HepG2 (cell line): ENCODE data around the gene GSK3A. TPM values are rescaled to one million over a fixed set of nuclear protein-coding genes. Genes with fewer than 3 reads are reported as not detected.

ENCODE experiments used
- ARNTL ChIP-seq: sonication (generic); formaldehyde crosslinking; IDR thresholded peaks from 2 replicates; pipeline ENCODE4 v1.4.0; 2020; ENCODE audit warnings: mild to moderate bottlenecking, missing genetic modification reagents
- CENPBD1 ChIP-seq: sonication (generic); formaldehyde crosslinking; IDR thresholded peaks from 2 replicates; pipeline ENCODE4 v1.8.0; 2022; ENCODE audit warnings: missing genetic modification reagents, low read depth, mild to moderate bottlenecking, borderline replicate concordance
- FOXM1 ChIP-seq: sonication (generic); formaldehyde crosslinking; IDR thresholded peaks from 2 replicates; pipeline ENCODE4 v1.5.0; 2020; ENCODE audit warnings: missing genetic modification reagents
- GATA4 ChIP-seq: sonication (generic); IDR thresholded peaks from 2 replicates; pipeline ENCODE4 v1.6.1; 2016; ENCODE audit warnings: antibody characterized with exemption, low read depth, borderline replicate concordance
- HNRNPUL1 ChIP-seq: fragments of 200-400 bp; formaldehyde crosslinking; IDR thresholded peaks from 2 replicates; pipeline ENCODE4 v1.6.1; 2017; ENCODE audit warnings: low read depth, mild to moderate bottlenecking, low read length, moderate library complexity
- JUNB ChIP-seq: sonication (generic); formaldehyde crosslinking; IDR thresholded peaks from 2 replicates; pipeline ENCODE4 v1.8.0; 2022; ENCODE audit warnings: missing genetic modification reagents, mild to moderate bottlenecking, borderline replicate concordance
- MYC ChIP-seq: sonication (generic); formaldehyde crosslinking; IDR thresholded peaks from 2 replicates; pipeline ENCODE4 v1.9.0; 2021; ENCODE audit warnings: missing genetic modification reagents, borderline replicate concordance
- RBFOX2 ChIP-seq: fragments of 200-400 bp; formaldehyde crosslinking; IDR thresholded peaks from 2 replicates; pipeline ENCODE4 v1.6.1; 2017; ENCODE audit warnings: low read depth, mild to moderate bottlenecking, low read length
- U2AF2 ChIP-seq: fragments of 200-400 bp; formaldehyde crosslinking; IDR thresholded peaks from 2 replicates; pipeline ENCODE4 v1.6.1; 2017; ENCODE audit warnings: low read depth, mild to moderate bottlenecking, low read length
- ZBTB25 ChIP-seq: IDR thresholded peaks from 2 replicates; pipeline ENCODE4 v1.6.1; 2018; ENCODE audit warnings: missing genetic modification reagents
- ZFP36L2 ChIP-seq: sonication (generic); formaldehyde crosslinking; IDR thresholded peaks from 2 replicates; pipeline ENCODE4 v1.4.0; 2020; ENCODE audit warnings: missing genetic modification reagents
- ZNF101 ChIP-seq: sonication (generic); formaldehyde crosslinking; IDR thresholded peaks from 2 replicates; pipeline ENCODE4 v1.4.0; 2020; ENCODE audit warnings: mild to moderate bottlenecking, low read depth, missing genetic modification reagents, borderline replicate concordance
- ZNF431 ChIP-seq: sonication (generic); formaldehyde crosslinking; IDR thresholded peaks from 2 replicates; pipeline ENCODE4 v1.9.0; 2022; ENCODE audit warnings: missing genetic modification reagents, low read depth, mild to moderate bottlenecking, borderline replicate concordance
- ZNF451 ChIP-seq: sonication (generic); formaldehyde crosslinking; IDR thresholded peaks from 2 replicates; pipeline ENCODE4 v1.5.0; 2020; ENCODE audit warnings: mild to moderate bottlenecking, missing genetic modification reagents
- ZNF589 ChIP-seq: sonication (generic); formaldehyde crosslinking; conservative IDR thresholded peaks from 2 replicates; pipeline ENCODE4 v1.8.0; 2022; ENCODE audit warnings: mild to moderate bottlenecking, moderate library complexity, missing genetic modification reagents
- ZNF616 ChIP-seq: sonication (generic); formaldehyde crosslinking; IDR thresholded peaks from 2 replicates; pipeline ENCODE4 v1.5.0; 2020; ENCODE audit warnings: low read depth, mild to moderate bottlenecking, missing genetic modification reagents
- ZNF619 ChIP-seq: sonication (generic); formaldehyde crosslinking; IDR thresholded peaks from 2 replicates; pipeline ENCODE4 v1.4.0; 2020; ENCODE audit warnings: mild to moderate bottlenecking, missing genetic modification reagents
- ZNF766 ChIP-seq: sonication (generic); formaldehyde crosslinking; IDR thresholded peaks from 2 replicates; pipeline ENCODE4 v1.5.0; 2020; ENCODE audit warnings: missing genetic modification reagents, borderline replicate concordance
- ZNF781 ChIP-seq: sonication (generic); formaldehyde crosslinking; IDR thresholded peaks from 2 replicates; pipeline ENCODE4 v1.5.1; 2020; ENCODE audit warnings: borderline replicate concordance, mild to moderate bottlenecking, missing genetic modification reagents; ENCODE audit errors: not compliant biosample characterization
- polyA plus RNA-seq, 8 experiments: library from polyadenylated mRNA; depleted of rRNA in 3 of 8; stranded (reverse) in 7 of 8; unstranded in 1 of 8; fragments of >200 nt; fragmentation: Illumina TruSeq in 4 of 8; extraction: Trizol in 4 of 8; gene quantifications; 2 replicates each; pipeline versions ENCODE4 v1.2.1 to v1.2.3, GENCODE V29; 2011 to 2016; ENCODE audit warnings: low read depth in 4 of 8, missing spikeins in 1 of 8, mixed read lengths in 1 of 8; ENCODE audit not compliant: insufficient read depth in 1 of 8
- total RNA-seq, 5 experiments: library from RNA; depleted of rRNA; stranded (reverse); fragments of >200 nt; fragmentation: Illumina TruSeq; extraction: Trizol; gene quantifications; 2 replicates each; pipeline ENCODE4 v1.2.3, GENCODE V29; 2016; ENCODE audit warnings: low read depth in 1 of 5
- TF ChIP-seq, protein P1 (sequence below): sonication (generic); formaldehyde crosslinking; IDR thresholded peaks from 2 replicates; pipeline ENCODE4 v1.5.0; 2020; ENCODE audit warnings: mild to moderate bottlenecking, missing genetic modification reagents
- TF ChIP-seq, protein P2 (sequence below): sonication (generic); formaldehyde crosslinking; IDR thresholded peaks from 2 replicates; pipeline ENCODE4 v1.8.0; 2022; ENCODE audit warnings: mild to moderate bottlenecking, missing genetic modification reagents, borderline replicate concordance
- TF ChIP-seq, protein P3 (sequence below): sonication (generic); formaldehyde crosslinking; IDR thresholded peaks from 2 replicates; pipeline ENCODE4 v1.4.0; 2020; ENCODE audit warnings: missing genetic modification reagents

The GSK3A gene
- total and polyA plus RNA-seq, 2 of the 13 experiments (the other 11 are each of a cell fraction or from before 2014, with no cell fraction given) = 16.9 to 52.5 TPM

DNA sequence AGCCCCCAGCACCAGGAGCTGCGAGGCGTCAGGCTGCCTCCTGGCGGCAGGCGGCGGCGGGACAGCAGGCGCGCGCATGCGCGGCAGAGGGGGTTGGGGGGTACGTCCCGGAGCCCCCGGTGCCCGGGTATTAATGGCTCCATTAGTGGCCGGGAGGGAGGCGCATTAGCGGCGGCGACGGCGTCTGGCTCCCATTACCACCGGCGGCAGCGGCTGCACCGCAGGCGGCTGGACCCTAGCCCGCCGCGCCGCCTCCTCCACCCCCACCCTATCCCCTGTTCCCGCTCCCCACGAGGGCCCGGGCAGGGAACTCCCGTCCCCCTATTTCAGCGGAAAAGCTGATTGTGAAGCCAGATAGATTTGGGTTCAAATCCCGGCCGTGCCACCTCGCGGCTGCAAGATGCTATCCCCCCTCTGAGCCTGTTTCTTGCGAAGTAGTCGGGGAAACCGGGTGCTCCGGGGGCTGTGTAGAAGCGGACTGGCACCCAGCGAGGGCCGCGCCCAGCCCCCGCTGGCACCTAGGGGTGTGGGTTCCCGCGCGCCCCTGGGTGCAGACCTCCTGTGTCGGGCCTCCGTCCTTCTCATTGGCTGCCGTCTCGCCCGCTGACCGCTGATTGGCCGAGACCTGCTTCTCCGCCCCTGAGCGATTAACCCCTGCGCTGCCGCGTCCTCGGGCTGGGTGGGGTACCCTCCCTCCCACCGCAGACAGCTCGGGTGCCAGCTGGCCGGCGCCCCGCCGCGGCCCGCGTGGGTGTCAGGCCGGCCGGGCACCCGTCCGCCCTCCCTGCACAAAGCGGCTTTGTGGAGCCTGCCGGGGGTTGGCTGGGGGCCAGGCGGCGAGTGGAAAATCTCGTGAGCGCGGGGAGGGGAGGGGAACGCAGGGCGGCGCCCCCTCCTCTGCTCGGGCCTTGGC is 37.8 kb upstream of the GSK3A start (continued):
- TF ChIP-seq, protein P1, sequence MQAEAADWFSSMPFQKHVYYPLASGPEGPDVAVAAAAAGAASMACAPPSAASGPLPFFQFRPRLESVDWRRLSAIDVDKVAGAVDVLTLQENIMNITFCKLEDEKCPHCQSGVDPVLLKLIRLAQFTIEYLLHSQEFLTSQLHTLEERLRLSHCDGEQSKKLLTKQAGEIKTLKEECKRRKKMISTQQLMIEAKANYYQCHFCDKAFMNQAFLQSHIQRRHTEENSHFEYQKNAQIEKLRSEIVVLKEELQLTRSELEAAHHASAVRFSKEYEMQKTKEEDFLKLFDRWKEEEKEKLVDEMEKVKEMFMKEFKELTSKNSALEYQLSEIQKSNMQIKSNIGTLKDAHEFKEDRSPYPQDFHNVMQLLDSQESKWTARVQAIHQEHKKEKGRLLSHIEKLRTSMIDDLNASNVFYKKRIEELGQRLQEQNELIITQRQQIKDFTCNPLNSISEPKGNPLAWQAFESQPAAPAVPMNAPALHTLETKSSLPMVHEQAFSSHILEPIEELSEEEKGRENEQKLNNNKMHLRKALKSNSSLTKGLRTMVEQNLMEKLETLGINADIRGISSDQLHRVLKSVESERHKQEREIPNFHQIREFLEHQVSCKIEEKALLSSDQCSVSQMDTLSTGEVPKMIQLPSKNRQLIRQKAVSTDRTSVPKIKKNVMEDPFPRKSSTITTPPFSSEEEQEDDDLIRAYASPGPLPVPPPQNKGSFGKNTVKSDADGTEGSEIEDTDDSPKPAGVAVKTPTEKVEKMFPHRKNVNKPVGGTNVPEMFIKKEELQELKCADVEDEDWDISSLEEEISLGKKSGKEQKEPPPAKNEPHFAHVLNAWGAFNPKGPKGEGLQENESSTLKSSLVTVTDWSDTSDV (CRISPR knock-in tag) = 0 out of 2 replicates have a peak, but pooled peaks have one; percentile 46
- TF ChIP-seq ZBTB25 (CRISPR knock-in tag) = no peak; the same call in 1 of the 2 replicates
- no peak for TF ChIP-seq JUNB (CRISPR knock-in tag)
- TF ChIP-seq HNRNPUL1 = peak; percentile 58
- no peak; the same call in 1 of the 2 replicates for TF ChIP-seq ZNF766 (CRISPR knock-in tag)
- TF ChIP-seq ZNF589 = no peak
- TF ChIP-seq, protein P2, sequence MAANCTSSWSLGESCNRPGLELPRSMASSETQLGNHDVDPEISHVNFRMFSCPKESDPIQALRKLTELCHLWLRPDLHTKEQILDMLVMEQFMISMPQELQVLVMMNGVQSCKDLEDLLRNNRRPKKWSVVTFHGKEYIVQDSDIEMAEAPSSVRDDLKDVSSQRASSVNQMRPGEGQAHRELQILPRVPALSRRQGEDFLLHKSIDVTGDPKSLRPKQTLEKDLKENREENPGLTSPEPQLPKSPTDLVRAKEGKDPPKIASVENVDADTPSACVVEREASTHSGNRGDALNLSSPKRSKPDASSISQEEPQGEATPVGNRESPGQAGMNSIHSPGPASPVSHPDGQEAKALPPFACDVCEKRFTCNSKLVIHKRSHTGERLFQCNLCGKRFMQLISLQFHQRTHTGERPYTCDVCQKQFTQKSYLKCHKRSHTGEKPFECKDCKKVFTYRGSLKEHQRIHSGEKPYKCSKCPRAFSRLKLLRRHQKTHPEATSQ (CRISPR knock-in tag) = 0 out of 2 replicates have a peak, but pooled peaks have one; percentile 50
- TF ChIP-seq RBFOX2 = peak; percentile 89
- TF ChIP-seq ZNF781 = peak; percentile 62
- no peak for TF ChIP-seq ARNTL (CRISPR knock-in tag)
- TF ChIP-seq MYC (CRISPR knock-in tag) = peak; percentile 24; the same call in 1 of the 2 replicates
- no peak for TF ChIP-seq FOXM1 (CRISPR knock-in tag)
- TF ChIP-seq U2AF2 = no peak
- no peak for TF ChIP-seq ZNF101 (CRISPR knock-in tag)
- no peak for TF ChIP-seq ZNF619
- TF ChIP-seq CENPBD1 = no peak
- no peak for TF ChIP-seq ZNF451 (CRISPR knock-in tag)
- TF ChIP-seq ZFP36L2 (CRISPR knock-in tag) = no peak
- TF ChIP-seq, protein P3, sequence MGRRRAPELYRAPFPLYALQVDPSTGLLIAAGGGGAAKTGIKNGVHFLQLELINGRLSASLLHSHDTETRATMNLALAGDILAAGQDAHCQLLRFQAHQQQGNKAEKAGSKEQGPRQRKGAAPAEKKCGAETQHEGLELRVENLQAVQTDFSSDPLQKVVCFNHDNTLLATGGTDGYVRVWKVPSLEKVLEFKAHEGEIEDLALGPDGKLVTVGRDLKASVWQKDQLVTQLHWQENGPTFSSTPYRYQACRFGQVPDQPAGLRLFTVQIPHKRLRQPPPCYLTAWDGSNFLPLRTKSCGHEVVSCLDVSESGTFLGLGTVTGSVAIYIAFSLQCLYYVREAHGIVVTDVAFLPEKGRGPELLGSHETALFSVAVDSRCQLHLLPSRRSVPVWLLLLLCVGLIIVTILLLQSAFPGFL = no peak
- no peak for TF ChIP-seq ZNF616 (CRISPR knock-in tag)
- TF ChIP-seq GATA4 = no peak
- no peak for TF ChIP-seq ZNF431 (CRISPR knock-in tag)
